GM19463 (cell line): ENCODE measurements around the gene ZNF593.

Source experiments
- ATAC-seq: cut with Tn5 transposase; IDR thresholded peaks from one replicate; pipeline ENCODE4 v1.9.1; 2021; ENCODE audit warnings: mild to moderate bottlenecking, moderate library complexity; ENCODE audit not compliant: unreplicated experiment

The ZNF593 gene

DNA sequence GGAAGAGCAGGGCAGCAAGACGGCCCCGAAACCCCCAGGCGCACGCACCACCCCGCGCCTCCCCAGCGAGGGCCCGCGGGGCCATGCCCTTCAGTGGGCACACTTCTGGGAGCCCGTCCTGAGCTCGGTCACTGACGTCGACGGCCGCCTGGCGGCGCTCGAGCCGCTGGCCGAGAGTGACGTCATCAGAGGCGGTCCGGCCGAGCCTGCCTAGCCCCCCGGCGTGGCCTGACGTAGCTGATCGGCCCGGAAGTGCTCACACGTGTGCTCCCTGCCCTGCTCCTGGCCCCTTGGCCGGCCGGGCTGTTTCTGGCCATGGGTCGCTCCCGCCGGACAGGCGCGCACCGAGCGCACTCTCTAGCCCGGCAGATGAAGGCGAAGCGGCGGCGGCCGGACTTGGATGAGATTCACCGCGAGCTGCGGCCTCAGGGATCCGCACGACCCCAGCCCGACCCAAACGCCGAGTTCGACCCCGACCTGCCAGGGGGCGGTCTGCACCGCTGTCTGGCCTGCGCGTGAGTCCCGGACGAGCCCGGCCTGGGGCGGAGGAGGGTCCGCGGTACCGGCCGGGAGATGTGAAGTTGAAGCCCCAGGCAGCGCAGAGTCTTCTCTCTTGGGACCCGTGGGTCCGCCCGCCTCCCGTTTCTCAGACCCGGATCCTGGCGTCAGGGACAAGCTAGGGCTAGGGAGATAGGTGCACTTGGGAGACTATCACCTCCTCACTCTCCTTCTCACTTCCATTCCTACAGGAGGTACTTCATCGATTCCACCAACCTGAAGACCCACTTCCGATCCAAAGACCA is at the start of gene ZNF593:
TSS of gene ZNF593 (plus strand) at position 240 of the 803 bp plus-strand sequence. CDS start at position 316, 76 bp downstream.
- ATAC-seq, result peak; percentile 96

DNA sequence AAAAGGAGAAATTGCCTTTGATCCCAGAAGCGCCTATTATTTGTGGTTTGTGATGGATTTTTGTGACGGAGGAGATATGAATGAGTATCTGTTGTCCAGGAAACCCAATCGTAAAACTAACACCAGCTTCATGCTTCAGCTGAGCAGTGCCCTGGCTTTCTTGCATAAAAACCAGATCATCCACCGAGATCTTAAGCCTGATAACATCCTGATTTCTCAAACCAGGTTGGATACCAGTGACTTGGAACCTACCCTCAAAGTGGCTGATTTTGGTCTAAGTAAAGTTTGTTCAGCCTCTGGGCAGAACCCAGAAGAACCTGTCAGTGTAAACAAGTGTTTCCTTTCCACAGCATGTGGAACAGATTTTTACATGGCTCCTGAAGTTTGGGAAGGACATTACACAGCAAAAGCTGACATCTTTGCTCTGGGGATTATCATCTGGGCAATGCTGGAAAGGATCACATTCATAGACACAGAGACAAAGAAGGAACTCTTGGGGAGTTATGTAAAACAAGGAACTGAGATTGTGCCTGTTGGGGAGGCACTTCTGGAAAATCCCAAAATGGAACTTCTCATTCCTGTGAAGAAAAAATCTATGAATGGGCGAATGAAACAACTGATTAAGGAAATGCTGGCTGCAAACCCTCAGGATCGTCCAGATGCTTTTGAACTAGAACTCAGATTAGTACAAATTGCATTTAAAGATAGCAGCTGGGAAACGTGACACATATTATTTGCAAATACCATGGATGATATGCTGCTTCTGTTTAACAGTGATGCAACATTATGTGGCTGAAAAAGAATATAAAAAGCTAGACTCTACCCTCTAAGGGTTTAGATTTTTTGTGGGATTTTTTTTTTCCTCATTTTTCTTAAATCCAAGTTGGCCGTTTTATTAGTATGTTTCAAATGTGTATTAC is 47.6 kb upstream of the ZNF593 start:
- ATAC-seq, result no peak

DNA sequence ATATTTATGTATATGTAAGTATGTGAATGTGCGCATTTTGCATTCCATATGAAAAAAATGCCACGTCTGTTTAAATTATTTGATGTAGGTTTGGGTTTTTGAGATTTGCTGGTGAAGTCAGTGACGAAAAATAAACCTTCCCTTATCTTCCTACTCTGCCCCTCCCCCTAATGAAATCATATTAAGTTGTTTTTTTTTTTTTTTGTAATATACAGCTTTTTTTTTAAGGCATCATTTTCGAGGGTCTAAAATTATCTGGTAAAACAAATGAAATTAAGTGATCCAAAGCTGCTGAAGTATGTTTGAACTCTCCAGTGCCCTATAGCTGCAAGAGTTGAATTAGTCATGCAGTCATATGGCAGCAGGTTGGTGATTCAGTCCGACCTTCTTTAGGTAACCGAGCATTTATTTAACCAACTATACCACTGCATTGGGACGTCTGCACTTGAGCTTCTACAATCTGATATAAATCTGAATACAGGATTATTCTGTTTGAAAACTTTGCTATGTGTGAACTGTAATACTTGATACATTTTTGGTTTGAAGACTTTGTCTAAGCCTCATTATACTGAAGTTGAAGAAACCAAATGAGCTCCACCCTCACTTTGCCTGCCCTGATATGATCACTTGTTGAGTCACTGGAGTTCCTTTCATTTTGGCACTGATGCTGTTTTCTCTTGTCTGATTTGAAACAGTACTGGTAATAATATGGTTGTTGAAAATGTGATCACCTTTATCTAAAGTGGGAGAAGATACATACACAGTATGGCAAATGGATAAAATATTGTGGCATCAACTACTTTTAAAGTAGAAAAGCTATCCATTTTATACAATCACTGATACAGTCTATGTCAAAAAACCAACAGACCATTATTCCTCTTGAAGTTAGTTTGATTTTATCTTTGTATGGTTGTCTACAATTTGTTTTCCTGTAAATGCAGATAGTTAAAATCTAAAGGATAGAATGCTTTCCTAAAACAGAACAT is 46.4 kb upstream of the ZNF593 start:
- no peak for ATAC-seq

DNA sequence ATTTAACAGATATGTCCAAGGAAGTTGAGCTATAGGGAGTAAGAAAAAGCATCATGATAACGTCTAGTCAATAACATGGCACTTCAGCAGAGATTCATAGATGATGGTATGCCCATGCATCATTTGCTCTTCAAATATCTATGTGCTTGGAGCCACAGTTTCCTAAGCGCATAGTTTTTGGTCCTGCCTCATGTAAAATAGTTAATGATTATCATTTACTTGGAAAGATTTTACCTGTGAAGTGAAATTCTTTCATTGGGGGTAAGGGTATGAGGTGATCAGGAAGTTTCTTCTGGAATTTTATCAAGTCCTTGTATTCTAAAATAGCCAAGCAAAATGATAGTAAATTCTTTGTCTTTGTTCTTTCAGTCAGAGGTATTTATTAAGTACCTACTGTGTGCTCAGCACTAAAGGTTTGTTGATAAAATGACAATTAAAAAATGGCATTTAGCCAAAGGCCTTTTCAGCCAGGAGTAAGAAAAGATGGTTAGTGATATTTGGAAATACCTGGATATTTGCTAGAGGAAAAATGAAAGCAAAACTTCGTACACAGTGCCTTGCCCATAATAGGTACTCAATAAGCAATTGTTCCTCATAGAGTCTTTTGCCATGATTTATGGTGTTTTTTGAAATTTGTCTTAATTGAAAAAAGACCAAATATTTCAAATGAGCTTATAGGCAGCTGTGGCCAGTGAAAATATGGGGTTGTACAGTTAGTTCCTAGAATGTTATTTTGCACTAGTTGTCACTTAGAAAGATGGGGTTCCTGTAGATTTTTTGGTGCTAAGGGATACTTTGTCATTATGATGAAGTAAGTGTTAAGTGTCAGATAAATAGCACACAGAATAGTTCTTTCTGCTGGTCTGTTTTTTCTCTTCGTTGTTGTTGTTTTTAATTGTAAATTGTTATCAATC is 45.0 kb upstream of the ZNF593 start:
- no peak for ATAC-seq

DNA sequence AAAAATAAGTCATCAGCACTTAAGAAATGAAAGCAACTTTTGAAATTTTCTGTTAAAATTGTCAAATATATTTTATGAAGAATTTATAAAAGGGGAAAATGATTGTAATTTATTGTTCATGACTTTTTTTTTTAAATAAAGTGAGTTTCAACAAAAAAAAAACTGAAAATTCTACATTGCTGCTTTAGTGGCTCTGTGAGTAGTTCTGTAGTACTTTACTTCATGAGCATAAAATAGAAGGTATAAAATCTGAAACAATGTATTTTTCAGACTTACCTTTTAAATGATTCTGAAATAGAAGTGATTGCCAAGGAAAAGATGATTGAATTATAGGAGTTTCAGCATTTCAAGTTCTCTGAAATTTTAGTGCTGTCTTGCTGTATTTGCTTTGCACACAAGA is 44.3 kb upstream of the ZNF593 start:
- no peak for ATAC-seq

DNA sequence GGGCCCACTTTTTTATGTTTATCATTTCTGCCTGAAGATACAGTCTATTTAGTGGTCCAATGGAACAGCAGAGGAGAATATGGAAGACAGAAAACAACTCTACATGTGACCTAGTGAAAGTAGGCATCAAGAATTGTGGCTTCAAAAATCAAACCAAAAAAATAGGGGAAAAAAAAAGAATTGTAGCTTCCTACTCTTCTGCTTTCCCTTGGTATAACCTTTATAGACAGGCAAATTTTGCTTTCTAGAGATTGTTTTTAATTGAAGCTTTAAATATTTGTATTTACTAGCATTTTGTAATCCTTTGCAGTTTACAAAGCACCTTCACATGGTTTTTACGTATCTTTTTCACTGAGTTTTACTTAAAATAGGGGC is 43.8 kb upstream of the ZNF593 start:
- no peak for ATAC-seq

DNA sequence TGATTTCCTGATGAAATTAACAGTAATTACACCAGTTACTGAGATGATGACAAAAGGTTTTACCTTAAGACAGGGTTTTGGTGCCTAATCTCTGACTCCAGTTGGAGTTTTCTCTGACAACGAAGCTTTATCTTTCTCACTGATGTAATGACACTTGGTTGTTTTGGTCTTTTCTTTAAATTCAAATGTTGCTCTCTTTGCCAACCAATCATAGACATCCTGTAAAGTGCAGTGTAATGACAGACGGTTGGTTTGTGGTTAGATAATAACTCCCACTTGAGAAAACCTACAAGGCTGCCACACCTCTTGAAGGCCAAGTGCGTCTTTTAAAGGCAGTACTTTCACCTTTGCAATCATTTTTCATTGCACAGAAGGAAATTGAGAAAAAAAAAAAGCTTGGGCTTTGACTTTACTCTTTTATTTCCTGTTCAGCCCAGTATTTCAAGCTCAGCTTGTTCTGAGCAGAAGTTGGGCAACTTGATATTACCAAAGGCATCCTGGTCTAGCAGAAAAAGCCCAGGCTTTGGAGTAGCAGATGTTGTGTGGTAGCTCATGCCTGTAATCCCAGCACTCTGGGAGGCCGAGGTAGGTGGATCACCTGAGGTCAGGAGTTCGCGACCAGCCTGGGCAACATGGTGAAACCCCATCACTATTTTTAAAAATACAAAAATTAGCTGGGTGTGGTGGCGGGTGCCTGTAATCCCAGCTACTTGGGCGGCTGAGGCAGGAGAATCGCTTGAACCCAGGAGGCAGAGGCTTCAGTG is 43.2 kb upstream of the ZNF593 start:
- no peak for ATAC-seq

DNA sequence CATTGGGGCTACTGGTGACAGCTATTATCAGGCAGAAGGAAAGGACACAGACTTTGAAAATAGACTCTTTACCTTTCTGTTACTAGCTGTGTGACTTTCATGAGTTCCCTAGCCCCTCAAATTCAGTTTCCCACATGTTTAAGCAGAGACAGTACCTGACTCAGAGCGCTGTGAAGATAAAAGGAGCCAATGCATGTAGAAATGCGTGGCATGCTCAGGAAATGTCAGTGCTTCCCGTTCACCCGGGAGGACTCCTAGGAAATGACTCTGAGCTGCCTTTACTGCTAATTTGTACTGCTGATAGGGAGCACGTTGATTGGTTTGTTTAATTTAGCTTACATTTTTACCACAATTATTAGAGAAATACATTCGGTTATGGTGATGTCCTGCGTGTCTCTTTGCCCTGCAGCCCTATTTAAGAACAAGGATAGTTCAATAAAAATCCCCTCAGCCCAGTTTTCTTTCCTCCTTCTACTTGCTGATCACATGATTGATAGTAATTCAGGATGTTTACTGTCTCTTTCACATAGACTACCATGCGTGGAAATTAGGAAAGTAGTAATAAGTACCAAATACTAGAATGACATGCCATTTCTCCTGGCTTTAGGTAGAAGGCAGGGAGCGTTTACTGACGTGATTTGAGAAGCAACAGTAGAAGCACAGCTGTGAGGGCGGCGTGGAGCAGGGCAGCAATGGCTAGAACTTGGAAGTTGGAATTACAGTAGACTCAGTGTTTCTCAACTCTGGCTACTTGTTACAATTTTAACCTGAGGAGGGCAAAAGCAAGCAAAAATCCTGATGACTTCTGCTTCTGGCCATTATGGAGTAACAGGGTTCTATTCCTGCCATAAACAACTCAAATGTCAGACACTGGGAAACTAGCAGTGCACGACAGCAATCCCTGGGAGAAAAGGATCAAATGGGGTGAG is 42.2 kb upstream of the ZNF593 start:
- ATAC-seq, result no peak

DNA sequence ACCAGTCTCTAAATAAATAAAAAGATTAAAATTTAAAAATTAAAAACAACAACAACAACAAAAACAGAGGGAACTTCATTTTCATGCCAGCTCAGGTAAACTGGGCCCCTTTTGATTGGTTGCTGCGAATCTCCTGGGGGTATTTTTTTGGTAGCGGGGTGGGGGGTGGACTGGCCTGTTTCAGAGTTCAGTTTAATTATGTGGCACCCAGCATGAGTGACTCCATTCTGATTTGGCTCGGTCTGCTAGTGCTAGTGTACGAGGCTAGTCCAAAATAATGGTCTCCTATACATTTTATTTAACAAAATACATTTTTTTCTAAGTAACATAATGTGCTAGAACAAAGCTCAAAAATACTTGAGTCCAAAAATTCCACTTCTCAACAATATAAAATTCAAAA is 39.9 kb upstream of the ZNF593 start:
- no peak for ATAC-seq

DNA sequence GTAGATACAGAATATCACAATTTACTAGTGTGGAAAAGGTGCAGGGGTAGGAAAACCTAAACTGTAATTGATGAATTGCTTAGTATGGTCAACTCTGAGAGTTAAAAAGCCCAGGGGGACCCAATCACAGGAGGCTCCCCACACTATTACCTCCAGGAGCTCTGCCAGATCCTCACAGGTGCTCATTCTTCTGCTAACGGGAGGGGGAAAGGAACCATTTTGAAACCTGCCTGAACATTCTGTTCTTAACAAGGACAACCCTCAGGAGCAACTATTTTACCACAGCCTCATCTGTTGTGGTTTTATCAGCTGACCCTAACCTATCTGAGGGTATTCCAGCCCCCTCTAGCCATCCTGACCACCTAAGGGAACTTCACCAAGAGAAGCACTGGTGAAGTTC is 39.0 kb upstream of the ZNF593 start:
- no peak for ATAC-seq

DNA sequence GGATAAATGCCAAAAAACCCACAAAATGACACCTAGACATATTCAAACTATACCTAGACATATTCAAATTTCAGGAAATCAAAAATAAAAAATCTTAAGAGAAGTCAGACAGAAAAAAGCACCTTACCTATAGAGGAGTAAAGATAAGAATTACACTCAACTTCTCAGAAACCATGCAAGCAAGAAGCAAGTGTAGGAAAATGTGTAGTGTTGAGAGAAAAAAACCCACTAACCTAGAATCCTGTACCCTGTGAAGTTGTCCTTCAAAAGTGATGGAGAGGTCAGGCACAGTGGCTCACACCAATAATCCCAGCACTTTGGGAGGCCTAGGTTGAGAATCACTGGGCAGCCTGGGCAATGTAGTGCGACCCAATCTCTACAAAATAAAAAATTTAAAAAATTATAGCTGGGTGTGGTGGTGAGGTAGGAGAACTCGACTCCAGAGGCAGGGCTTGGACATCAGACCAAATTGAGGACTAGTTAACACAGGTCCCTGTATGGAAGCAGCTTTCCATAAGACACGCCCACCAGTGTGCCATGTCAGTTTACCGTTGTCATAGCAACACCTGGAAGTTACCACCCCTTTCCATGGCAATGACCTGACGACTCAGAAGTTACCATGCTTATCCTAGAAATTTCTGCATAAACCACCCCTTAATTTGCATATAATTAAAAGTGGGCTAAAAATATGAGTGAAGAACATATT is 37.4 kb upstream of the ZNF593 start:
- no peak for ATAC-seq

DNA sequence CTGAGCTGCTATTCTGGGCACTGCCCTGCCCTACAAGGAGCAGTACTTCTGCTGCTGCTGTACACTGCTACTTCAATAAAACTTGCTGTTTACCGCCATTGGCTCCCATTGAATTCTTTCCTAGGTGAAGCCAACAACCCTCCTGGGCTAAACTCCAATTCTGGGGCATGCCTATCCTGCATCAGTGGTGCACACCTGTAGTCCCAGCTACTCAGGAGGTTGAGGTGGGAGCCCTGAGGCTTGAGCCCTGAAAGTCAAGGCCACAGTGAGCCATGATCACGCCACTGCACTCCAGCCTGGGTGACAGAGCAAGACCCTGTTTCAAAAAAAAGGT is 36.9 kb upstream of the ZNF593 start:
- ATAC-seq, result no peak

DNA sequence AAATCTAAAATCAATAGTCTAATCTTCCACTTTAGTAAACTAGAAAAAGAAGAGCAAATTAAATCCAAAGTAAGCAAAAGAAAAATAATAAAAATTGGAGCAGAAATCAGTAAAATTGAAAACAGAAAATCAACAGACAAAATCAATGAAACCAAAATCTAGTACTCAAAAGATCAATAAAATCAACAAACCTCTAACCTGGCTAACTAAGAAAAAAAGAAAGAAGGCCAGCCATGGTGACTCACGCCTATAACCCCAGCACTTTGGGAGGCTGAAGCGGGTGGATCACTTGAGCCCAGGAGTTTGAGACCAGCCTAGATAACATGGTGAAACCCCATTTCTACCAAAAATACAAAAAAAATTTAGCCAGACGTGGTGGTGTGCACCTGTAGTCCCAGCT is 35.2 kb upstream of the ZNF593 start:
- no peak for ATAC-seq

DNA sequence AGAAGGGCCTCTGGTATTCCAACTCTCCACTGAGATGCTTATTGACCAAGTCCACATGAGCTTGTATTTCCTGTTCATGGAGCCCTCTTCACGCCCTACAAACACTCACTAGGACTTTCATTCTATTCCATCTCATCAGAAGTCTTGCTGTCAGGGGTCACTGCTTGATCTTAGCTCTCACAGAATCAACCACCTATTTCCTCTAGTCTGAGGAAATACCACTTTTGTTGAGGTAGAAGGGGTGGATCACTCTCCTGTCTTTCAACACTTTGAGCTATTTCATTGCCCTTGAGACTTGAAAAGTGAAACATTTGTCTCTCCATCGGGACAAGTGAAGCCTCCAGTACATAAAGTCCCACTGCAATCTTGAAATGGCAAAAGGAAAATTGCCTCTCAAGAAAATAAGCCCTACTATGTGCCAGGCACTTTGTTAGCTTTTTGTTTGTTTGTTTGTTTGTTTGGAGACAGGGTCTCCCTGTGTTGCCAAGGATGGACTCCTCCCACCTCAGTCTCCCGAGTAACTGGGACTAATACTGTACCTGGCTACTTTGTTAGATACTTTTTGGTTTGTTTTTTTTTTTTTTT is 30.6 kb upstream of the ZNF593 start:
- ATAC-seq, result no peak

DNA sequence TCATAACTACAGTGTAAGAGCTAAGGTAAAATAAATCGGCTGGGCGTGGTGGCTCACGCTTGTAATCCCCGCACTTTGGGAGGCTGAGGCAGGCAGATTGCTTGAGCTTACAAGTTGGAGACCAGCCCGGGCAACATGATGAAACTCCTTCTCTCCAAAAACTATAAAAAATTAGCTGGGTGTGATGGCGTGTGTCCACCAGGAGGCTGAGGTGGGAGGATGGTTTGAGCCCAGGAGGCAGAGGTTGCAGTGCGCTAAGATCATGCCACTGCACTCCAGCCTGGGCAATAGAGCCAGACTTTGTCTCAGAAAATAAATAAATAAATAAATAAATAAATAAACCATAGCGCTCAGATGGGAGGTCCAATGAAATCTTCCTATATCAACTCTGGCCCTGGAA is 27.5 kb upstream of the ZNF593 start:
- ATAC-seq, result no peak

DNA sequence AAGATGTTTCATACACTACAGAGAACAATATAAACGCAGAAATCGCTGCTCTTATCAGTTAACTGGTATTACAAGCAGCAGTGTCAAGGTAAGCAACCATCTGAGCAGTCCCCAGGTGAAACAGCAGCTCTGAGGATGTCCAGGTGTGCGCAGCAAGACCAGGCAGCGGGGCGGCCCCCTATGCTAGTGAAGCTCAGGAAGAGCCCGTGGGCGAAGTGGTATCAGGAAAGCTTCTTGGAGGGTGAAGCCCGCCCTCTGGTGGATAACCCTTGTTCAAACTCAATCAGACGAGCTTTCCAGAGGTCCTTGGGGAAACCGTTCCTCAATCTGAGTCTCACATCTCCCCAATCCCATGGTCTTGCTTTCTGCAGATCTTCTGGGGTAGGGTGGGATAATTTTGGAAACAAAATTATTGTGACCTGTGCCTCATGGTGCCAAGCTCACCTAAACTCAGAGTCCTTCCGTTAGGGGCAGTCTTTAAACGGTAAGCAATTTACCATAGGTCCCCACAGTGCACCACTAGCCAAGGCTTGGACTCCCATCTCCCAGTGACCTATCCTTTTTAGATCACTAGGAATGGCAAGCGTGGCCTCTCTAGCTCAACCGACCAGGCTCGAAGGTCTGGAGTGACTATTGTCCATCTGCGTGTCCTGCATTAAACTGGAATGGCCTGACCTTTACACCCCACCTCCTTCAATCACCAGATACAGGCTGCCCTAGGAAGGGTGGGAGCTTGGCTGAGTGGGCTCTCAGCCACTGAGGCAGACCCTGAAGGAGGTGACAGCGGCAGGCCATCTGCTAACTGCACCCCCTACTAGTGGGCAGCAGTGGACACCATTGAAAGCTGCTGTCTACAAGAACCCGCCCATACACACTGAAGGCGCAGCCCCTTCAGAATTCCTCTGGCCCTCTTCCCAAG is 24.4 kb upstream of the ZNF593 start:
- no peak for ATAC-seq
